Right hindlimb (tissue), 1 donor: Measurements from ENCODE around the gene OGA.

Source experiments
- DNase-seq: peaks from one replicate; pipeline ENCODE4 v3.0.0-alpha.2; 2018

OGA gene

DNA sequence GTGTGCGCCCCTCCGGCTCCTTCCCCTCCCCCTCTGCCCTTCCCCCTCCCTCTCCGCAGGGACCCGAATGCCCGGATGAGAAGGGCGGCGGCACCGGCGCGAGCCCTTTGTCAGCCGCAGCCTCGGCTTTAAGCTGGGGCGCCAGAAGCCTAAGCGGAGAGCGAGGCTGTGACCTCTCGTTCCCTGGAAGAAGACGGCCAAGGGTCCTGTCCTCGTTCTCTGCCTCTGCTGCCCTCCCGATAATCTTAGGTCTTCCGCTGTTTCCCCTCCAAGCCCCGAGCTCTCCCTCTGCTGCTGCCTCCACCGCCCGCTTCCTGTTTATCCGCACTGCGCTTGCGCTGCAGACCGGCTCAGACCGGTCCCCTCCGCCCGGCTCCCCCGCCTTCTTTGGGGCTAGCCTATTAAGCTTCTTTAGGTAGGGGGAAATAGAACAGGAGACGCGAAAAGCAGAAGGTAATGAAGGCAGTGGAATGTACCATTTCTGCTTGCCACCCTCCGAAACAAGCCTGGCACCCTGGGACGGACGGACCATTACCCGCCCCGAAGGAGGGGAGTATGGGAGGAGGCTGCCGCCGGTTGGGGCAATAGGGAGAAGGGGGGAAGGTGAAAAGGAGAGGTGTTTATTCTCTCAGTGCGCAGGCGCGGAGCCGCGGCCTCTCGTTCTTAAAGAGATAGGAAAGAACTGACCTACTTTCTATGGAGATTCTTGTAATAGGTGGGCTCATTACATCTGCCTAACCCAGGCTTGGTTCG is at the start of gene OGA:
TSS of gene OGA (minus strand) at position 326 of the 753 bp plus-strand sequence. CDS start 422 bp downstream, outside the sequence.
- DNase-seq, result peak; percentile 99

DNA sequence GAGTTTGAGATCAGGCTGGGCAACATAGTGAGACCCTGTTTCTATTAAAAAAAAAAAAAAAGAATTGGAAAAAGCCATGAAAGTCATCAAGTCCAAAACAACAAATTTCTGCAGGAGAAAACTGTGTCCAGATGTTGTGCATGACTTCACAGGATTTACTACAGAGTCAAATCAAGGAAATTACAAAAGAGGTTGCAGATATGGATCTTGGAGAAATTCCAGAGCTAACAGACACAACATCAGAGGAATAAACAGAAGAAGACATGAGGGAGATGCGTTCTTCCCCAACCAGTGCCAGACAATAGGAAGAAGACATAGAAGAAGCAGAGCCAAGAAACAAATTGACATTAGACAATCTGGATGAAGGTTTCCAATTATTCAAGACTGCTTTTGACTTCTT is 49.7 kb upstream of the OGA start:
- no peak for DNase-seq

DNA sequence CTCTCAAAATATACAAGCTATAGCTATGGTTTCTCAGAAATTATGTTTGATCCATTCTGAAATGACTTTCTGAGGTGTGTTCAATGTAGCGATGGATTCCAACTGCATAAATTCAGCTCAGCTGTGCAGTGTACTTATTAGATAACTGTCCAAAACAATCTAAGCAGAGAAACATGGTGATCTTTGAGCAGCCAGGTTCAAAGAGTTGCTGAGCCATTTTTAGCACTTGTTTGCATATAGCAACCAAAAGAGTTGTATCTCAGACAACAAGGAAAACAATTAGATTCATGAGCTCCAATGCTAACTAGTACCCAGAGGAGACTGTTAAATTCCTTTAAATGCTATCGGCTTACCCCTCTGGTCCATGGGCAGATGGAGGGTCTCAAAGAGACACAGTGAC is 41.3 kb upstream of the OGA start:
- no peak for DNase-seq

DNA sequence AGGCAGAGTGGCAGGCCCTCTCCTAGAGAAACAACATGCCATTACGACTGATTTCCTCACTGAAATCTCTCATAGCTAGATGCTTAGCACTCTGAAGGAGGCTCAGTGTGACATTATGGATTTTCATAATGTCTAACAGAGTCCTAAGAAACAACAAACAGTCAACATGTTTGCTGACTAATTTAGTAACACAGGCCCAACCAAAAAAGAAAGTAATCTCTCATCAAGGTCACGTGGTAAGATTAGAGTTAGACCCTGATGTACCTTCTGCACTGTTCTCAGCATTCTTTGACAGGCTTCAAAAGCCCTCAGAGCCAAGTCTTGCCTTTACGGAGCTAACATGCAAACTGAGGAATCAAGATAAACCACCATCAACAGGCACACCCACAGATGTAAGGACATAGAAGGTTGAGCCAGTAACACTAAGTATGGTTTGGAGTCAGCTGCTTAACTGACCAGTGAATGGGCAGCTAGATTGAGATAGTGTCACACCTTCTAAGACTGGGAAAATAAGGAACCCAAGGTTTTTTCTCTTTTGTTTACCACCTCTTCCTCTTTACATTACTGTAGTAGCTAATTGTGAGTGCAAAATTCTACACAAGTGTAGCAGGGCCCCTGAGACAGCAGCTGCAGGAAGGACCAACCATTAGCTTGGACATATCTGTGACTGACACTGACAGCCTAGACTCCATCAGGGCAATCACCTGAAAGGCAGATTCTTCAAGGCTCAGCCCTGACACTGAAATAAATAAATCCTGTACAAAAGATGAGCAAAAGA is 40.7 kb upstream of the OGA start:
- DNase-seq, result no peak

DNA sequence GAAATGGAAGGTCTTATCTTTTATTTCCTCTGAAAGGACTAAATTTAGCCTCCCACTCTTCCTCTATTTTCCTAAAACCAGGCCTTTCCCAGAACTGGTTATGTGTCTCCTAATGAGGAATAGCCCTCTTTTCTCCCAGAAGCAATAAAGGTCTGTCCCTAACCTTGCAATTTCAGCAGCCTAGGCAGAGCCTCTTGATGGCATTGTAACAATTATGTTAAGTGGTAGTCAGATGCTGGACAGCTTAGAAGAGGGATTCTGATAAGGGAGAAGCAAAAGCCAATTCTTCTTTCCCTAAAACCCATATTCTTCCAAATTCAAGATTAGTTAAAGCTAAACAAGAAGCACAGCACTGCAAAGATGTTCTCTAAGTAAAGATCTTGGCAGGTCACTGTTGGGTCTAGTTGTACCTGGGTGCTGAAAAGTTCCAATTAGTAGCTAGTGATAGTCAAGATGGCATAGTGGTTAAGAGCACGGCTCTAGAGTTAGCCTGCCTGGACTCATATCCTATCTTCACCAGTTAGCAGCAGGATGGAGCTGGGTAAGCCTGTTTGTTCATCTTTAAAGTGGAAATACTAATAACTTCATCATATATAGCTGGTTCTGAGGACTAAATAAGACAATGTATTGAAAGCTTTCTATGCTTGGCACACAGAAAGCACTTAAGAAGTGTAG is 39.7 kb upstream of the OGA start:
- DNase-seq, result no peak

DNA sequence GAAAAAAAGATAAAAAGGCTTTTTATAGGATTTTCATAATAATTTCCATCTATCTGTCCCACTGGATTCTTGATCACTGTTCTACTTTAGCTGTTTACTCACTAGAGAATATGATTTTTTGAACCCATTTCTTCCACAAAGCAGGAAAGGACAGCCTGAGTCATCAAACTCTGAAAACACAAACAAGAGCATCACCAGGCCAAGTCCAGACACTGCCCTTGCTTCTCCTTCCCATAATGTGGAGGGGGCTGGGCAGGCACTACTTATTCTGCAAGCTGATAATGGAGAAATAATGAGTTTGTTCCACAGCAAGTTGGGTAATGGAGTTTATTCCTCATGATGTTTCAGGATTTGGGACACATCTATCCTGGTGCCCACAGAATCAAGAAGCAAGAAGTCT is 38.4 kb upstream of the OGA start:
- DNase-seq, result no peak

DNA sequence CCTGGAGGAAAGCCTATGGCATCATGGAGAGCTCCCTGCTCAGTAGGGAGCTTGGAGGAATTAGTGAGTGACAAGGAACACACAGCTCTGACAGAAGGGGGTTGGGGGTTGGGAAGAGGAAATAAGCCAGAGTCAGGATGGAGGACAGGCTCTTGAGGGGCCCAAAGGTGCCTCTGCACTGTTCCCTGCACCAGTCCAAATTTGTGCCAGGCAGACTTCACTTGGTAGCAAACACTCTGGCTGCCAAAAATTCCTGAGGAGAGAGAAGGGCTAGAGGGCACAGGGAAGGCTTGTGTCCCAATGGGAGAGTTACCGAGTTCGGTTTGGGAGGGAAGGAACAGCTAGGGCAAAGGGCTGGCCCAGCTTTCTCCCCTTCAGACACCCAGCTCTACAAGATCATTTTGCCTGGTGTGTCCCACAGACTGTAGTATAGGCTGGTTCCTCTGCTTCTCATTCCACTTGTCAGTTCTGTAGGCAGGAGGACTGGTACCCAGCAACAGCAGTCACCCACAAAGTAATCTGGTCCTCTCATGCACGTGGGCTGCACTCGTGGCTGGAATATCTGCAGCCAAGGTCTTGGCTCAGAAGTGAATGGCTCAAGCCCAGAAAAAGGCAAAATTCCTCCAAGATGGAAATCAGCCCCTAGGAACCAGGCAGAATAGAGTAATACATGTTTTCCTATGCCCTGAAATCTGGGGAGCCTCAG is 33.3 kb upstream of the OGA start:
- DNase-seq, result no peak

DNA sequence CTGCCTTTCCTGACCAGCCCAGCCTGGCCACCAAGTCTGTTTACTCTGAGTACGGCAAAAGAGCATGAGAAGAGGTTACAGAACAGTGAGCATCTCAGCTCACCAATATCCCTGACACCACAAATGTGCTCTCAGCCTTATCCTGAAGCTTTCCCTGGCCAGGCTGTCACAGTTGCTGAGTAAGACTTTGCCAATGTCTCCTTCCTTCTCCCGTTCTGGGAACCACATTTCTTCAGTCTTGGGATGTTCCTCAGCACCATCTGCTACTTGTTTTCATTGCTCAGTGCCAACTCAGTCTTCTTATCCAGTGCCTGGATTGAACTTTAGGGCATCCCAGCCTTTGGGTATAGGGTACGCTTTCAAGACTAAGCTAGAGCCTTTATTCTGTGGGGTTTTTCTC is 32.5 kb upstream of the OGA start:
- no peak for DNase-seq

DNA sequence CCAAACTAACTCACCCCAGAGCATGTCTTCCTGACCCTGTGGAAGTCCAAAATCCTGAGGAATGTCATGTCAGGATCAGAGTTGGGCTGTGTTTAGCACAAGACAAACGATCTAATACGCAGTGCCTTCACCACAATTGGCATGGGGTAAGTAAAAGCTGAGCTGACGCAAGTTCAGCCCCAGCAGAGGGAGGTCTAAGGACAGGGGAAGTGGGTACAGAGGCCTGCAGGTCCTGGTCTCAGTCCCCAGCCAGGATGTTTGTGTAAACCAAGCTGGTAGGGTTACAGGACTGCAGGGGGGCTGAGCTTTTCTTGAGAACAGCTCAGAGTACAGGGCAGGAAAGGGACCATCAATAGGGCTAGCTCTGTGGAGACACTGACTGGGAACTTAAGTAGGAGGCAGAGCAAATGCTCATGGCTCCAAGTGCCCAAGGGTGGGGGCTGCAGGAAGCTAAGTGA is 30.7 kb upstream of the OGA start:
- DNase-seq, result no peak

DNA sequence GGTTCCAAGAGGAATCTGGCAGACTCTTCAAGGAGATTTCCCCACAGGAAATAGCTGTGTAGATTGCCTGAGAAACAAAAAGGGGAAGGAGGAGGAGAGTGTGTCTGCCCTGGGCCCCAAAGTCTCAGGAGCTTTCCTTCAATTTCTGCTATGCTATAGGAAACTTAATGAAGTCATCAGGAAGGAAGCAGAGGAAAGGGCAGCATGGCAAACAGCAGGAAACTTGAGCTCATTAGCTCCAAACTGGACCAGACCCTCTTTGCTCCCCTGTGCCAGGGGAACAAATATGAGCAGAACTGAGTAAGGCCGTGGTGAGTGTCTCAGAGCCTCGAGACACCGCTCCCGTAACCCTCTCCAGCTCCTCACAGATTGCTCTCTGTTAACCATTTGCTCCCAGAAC is 30.2 kb upstream of the OGA start:
- DNase-seq, result no peak

DNA sequence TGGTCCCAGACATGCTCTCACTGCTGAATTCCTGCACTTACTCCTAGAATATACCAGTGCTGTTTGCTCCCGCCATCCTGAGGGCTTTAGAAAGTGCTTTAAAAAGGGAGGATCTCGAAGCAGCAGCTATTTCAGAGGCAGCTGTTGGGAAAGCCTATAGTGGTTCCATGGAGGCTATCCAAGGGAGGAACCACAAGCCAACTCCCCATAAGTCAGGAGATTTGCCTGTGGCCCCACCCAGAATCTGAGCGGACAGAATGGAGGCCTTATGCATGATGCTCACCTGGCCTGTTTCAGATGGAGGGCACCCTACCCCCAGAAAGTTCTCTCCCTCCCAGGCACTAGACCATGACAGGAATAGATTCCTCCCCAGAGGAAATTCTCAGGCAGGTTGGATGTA is 27.6 kb upstream of the OGA start:
- DNase-seq, result no peak

DNA sequence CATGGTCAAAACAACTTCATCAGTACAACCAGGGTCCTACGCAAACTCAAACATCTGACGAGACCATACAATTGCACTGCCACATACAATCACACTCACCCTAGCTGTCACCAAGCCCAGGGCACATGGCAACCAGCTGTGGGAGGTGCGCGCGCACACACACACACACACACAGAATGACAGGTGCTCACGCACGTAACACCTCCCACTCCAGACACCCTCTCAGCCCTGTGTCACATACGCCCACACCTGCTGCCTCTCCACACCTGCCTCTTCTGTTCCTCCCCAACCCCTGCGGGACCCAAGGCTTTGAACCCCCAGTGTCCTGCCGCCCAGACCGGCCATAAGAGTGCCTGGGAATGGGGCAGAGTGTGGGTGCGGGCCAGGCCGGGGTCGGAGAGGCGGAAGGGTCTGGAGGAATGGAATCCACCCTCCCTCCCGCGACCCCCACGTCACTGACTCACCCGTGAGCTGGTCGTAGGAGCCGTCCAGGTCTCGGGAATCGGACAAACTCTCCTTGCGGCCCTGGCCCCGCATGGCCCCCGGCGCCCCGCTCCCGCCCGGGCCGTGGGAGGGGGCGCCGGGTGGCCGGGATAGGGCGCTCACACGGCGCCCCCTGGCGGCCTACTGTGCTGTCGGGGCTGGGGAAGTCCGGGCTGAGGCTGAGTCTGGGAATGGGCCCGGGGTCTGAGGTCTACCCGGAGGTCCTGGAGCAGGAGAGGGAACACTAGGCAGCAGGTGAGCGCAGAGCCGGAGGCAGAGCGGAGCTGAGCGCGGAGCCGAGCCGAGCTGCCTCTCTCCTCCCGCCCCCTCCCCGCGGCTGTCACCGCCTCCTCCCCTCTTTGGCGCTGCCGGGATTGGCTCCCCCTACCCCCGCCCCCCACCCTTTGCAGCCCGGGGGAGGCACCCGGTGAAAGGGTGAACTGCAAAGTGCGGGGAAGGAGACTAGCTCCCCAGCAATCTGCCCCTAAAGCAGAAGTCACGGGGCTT is 25.1 kb upstream of the OGA start, which contains the start of gene KCNIP2:
TSS of gene KCNIP2 (minus strand) at position 769 of the 990 bp plus-strand sequence. CDS start at position 537, 232 bp downstream.
- no peak for DNase-seq

DNA sequence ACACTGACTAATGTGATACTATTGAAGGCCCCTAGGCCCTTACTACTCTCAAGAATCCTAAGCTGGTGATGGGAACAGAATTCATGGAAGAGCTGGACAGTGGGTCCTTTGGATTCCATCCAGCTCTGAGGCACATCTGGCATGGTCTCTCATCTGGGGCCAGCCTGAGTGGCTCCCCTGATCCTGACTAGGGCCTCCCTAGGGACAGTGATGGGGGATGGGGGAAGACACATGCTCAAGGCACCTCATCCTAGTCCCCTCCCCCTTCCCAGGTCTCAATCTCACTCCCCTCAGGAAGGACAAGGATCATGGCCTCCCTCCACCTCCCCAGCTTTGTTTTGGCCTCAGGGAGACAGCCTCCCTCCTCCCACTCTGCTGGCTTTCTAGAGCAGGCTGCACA is 23.6 kb upstream of the OGA start:
- DNase-seq, result no peak

DNA sequence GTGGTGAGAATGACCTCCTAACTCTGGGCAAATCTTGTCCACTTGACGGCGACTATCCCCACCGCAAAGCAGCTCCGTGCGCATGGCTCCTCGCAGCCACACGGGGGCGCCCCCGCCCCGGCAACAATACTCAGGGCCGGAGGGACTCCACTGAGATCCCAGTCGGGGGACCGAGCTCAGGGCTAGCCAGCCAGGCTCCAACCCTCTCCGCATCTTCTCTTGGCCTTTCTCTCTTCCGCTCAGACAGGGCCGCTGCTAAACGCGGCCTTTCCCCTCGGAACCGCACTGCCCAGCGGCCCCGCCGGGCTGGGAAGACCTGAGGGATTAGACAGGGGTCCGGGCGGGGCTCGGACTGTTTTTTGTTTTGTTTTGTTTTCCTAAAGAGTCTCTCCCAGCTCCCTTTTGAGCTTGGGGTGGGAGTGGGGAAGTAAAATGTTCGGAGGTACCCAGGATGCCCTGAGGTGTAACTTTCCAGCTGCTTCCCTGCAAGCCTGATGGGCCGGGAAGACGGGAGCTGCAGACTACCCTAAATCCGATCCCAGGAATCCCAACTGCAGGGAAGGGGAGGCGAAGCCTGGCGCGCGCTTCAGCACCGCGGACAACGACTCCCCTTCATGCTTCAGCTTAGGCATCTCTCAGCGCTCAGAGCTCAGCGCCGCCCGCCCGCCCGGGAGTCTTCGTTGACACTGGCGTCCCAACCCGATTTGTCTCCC is 22.7 kb upstream of the OGA start:
- peak; percentile 90 for DNase-seq

DNA sequence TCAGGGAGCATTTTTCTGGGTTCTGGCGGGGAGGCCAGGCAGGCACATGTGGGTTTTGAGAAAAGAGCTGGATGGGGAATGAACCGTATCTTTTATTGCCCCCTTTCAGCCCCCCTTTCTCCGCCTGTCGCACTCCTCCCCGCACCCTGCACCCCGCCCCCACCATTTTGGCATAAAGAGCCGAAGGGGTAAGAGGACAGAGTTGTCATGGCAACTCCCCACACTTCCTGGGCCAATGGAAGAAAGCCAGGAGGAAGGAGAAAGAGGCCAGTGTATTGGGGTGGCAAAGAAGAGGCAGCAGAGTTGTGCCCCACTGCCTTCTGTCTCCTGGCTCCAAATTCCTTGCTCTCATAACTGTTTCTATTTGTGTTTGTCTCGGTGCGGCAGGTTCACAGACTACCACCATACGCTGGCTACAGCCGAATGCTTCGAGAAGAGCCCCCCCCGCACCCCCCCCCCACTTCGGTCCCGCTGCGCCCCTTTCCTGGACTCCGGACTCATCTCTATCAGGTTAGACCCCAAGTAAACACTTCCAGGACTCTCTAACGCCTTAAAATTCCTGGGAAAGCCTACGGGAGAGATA is 21.9 kb upstream of the OGA start:
- DNase-seq, result no peak

DNA sequence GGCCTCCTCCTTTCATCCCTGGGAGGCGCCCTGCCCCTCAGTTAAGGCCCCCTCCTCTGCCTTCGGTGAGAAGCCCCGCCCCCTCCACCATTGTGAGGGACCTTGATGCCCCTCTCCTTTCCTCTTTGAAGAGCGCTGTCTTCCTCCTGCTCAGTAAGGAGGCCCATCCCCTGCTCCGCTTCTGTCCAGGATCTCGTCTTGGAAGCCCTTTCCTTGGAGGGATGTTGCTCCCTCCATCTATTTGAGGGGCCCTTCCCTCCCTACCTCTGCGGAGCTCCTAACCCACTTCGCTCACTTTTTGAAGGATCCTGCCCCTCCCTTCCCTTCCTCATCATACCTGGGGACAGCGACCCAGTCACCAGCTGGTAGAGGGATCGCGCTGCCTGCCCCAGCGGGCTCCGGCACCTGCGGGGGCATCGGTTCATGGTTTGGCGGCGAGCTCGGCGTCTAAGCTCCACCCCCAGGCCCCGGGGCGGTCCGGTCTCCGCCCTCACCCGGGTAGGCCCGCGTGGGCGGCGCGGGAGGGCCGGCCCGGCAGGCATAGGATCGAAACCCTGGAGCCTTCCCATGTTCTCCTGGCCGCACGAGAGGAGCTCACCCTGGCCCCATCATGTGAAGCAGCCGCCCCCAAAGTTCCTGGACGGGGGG is 21.3 kb upstream of the OGA start:
- no peak for DNase-seq

DNA sequence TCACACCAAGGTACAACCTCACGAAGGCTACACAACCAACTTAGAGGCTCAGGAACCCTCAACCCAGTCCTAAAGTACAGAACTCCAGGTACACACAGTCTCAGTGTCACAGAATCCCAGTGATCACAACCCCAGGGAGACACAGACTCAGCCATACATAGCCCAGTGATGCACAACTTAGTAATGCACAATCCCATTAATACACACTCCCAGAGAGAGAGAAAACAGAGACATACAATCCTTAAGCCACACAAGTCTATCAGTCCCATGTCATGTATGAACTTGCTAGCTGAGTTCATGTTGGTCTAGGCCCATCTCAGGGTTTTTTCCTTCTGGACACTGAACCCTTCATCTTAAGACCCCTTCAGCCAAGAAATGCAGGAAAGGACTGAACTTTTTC is 20.8 kb upstream of the OGA start:
- DNase-seq, result no peak

DNA sequence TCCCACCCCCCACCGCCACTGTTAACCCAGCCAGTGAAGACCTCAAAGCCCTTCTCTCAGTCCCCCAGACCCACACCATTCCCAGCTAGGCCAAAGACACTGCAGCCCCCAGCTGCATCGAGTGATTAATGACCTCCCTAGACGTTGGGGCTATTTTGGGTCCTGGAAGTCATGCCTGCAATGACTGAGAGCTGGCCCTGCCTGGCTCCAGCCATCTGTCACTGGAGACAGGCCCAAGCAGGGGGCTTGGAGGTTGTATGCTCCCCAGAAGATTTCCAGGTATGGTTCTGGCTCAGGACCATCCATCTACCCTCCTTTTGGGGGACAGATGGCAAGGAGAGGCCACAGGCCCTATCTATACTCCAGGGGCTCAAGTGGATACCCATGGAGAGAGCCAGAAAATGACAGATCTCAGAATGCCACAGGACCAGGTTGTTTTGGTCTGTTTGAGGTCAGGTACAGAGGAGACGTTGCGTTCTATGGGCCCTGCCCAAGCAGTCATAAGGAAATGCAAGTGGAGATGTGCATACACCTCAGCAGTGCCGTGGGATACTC is 20.2 kb upstream of the OGA start:
- DNase-seq, result no peak

DNA sequence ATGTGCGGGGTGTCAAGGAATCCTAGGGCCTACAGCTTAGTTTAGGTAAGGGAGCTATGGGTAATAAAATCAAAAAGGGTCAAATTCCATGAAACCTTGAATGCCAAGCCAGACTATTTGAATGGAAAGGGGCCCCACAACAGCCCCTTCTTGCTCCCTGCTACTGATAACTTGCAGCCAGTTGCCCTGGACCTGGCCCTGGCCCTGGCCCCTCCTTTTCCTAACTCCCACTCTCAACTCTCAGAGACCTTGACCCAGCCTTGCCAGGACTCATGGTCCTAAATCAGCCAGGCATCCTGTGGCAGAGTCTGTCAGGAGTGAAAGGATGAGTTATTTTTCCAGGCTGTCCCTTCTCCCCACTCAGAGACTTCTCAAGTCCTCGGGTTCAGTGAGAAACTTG is 19.5 kb upstream of the OGA start:
- no peak for DNase-seq

DNA sequence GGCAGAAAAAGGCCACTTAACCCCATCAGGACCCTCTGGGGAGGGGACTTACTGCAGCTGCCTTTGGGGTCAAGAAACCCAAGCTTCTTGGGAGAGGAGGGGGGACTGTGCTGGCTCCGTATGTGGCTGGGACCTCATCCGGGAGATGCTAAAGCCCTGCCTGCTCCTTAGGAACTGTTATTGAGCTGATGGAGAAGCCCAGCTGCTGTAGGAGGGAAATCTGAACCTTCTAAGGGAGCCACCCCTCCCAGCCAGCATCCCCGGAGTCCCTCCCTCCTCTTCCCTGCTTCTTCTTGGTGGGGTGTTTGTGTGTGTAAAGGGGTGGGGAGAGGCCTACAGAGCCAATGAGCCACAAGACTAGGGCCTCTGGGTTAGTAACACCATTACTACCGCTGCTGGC is 17.1 kb upstream of the OGA start:
- no peak for DNase-seq
